Measurements from ENCODE around the gene CENPU. TPM values are rescaled to one million over a fixed set of nuclear protein-coding genes. Genes with fewer than 3 reads are reported as not detected.

Gene CENPU
- polyA plus RNA-seq, 10 donors = 13.9 to 34.7 (median 24.3) TPM

- DNase-seq = no peak
Measured at GRCh38 chr4:184713887-184714286, 20.0 kb downstream of the CENPU start.

GRCh38 chr4:184712322-184712721, 21.6 kb downstream of the CENPU start:
- DNase-seq = no peak

GRCh38 chr4:184706453-184706852, 27.4 kb downstream of the CENPU start:
- DNase-seq = no peak

- DNase-seq = no peak
Measured at GRCh38 chr4:184705692-184706091, 28.2 kb downstream of the CENPU start.

GRCh38 chr4:184702114-184702513, 31.8 kb downstream of the CENPU start:
- no peak for DNase-seq

GRCh38 chr4:184699941-184700340, 34.0 kb downstream of the CENPU start:
- no peak for DNase-seq

- no peak for DNase-seq
Measured at GRCh38 chr4:184697956-184698355, 35.9 kb downstream of the CENPU start.

GRCh38 chr4:184695178-184695896, 38.6 kb downstream of the CENPU start:
- no peak for DNase-seq

- DNase-seq = no peak
Measured at GRCh38 chr4:184694412-184694956, 39.4 kb downstream of the CENPU start.

GRCh38 chr4:184693056-184693455, 40.8 kb downstream of the CENPU start:
- no peak for DNase-seq

- DNase-seq = no peak
Measured at GRCh38 chr4:184689681-184690080, 44.2 kb downstream of the CENPU start.

- peak in 2 of 3 donors; percentile 8 to 52 for DNase-seq
Measured at GRCh38 chr4:184688447-184688846, 45.4 kb downstream of the CENPU start.

GRCh38 chr4:184688005-184688404, 45.9 kb downstream of the CENPU start:
- DNase-seq = no peak

GRCh38 chr4:184684491-184685189, 49.3 kb downstream of the CENPU start:
- DNase-seq = no peak

- DNase-seq = no peak
Measured at GRCh38 chr4:184681916-184682315, 52.0 kb downstream of the CENPU start.

- DNase-seq = no peak
Measured at GRCh38 chr4:184680698-184681097, 53.2 kb downstream of the CENPU start.

- DNase-seq = no peak
Measured at GRCh38 chr4:184675821-184676492, 57.9 kb downstream of the CENPU start.

- no peak for DNase-seq
Measured at GRCh38 chr4:184675018-184675417, 58.9 kb downstream of the CENPU start.

GRCh38 chr4:184674011-184674410, 59.9 kb downstream of the CENPU start:
- no peak for DNase-seq

GRCh38 chr4:184672741-184673140, 61.2 kb downstream of the CENPU start:
- DNase-seq = no peak

- DNase-seq = no peak
Measured at GRCh38 chr4:184671101-184671500, 62.8 kb downstream of the CENPU start.

GRCh38 chr4:184669251-184669650, 64.6 kb downstream of the CENPU start:
- DNase-seq = peak in 1 of 3 donors; percentile 6

All from muscle of back (tissue), 11 donors.